ENCODE measurements around the gene XXYLT1. TPM values are rescaled to one million over a fixed set of nuclear protein-coding genes. Genes with fewer than 3 reads are reported as not detected.

XXYLT1 gene
- total RNA-seq, 2 experiments from 2014 or later = 17.2 to 19.6 TPM

- no TSS peak for BruUV-seq (replicated peaks)
- CTCF ChIA-PET (ENCODE audit: unreplicated experiment) = no interaction called here
- no peak overlapping the region for H3K4me3 ChIP-seq (ENCODE audit: low read depth, low read length, poor library complexity, severe bottlenecking)
- H4K20me1 ChIP-seq (ENCODE audit: insufficient read depth, low read length) = no peaks in the 10 kb centered on the region; the same call in 1 of the 2 replicates
- no peaks in the 10 kb centered on the region for H3K4me1 ChIP-seq (ENCODE audit: insufficient read depth, low read length, poor library complexity, severe bottlenecking)
- no peak for DNase-seq (ENCODE audit: low spot score)
- H3K4me2 ChIP-seq (ENCODE audit: low read length) = no peak overlapping the region
- H3K79me2 ChIP-seq (ENCODE audit: insufficient read depth, low read depth, low read length) = no peaks in the 10 kb centered on the region
- POLR2A ChIA-PET = interaction anchor here (0.9 kb wide), 1 partner anchor 20 kb away, joined by 3 read pairs; no protein-coding TSS in a partner anchor
- TF ChIP-seq EZH2phosphoT487 (IDR thresholded peaks at IDR 0.05; ENCODE audit: borderline replicate concordance, low read depth, low read length) = no peak
- TF ChIP-seq, protein P1, sequence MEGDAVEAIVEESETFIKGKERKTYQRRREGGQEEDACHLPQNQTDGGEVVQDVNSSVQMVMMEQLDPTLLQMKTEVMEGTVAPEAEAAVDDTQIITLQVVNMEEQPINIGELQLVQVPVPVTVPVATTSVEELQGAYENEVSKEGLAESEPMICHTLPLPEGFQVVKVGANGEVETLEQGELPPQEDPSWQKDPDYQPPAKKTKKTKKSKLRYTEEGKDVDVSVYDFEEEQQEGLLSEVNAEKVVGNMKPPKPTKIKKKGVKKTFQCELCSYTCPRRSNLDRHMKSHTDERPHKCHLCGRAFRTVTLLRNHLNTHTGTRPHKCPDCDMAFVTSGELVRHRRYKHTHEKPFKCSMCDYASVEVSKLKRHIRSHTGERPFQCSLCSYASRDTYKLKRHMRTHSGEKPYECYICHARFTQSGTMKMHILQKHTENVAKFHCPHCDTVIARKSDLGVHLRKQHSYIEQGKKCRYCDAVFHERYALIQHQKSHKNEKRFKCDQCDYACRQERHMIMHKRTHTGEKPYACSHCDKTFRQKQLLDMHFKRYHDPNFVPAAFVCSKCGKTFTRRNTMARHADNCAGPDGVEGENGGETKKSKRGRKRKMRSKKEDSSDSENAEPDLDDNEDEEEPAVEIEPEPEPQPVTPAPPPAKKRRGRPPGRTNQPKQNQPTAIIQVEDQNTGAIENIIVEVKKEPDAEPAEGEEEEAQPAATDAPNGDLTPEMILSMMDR (conservative IDR thresholded peaks at IDR 0.05; ENCODE audit: low read length) = no peak
- no peak overlapping the region for H2AFZ ChIP-seq (ENCODE audit: low read length)
- intact Hi-C loops (cut with micrococcal nuclease; ENCODE audit: unreplicated experiment) = no loop called here
- H3K36me3 ChIP-seq (ENCODE audit: insufficient read depth, low read length) = no peaks in the 10 kb centered on the region
- H3K9me2 ChIP-seq (ENCODE audit: insufficient read depth, low read length) = no peaks in the 10 kb centered on the region
- no peaks in the 10 kb centered on the region for H3K9me3 ChIP-seq (ENCODE audit: low read length)
- no peak overlapping the region for H3K27ac ChIP-seq (ENCODE audit: low read depth, low read length, poor library complexity, severe bottlenecking)
These were observed 142.5 kb downstream of the XXYLT1 start for GRCh38 chr3:195128255-195129071.

DNA sequence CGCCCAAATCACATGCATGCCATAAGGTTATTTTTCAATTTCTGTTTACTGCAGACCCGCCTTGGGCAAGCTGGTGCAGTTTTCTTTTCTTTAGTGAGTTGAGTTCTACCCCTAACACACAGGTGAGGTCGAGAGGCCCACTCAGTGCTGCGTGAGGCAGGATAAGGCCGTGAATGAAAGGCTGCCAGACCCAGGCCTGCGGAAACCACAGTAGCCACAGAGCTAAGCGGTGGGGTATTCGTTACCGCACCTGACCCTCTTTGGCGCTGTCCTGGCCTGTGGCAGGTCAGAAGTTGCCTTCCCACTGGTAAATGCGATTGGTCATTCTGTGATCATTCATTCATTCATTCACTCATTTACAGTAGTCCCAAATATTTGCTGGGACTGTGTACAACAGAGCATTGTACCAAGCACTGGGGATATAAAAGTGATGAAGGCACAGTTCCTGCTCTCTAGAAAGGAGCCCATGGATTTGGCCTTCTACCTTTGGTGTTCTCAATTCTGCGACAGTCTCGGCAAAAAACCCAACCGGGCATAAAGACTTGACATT, 144.8 kb downstream of the XXYLT1 start:
- intact Hi-C loops (cut with micrococcal nuclease; ENCODE audit: unreplicated experiment) = no loop called here
- POLR2A ChIA-PET = no interaction called here

More for the DNA sequence above, 144.8 kb downstream of the XXYLT1 start:
- CTCF ChIA-PET (ENCODE audit: unreplicated experiment) = interaction anchor here (0.6 kb wide), 1 partner anchor 123 kb away, joined by 3 read pairs; no protein-coding TSS in a partner anchor
- no peak overlapping the region for H3K4me3 ChIP-seq (ENCODE audit: low read depth, low read length, poor library complexity, severe bottlenecking)
- H3K79me2 ChIP-seq (ENCODE audit: insufficient read depth, low read depth, low read length) = no peaks in the 10 kb centered on the region
- H4K20me1 ChIP-seq (ENCODE audit: insufficient read depth, low read length) = no peaks in the 10 kb centered on the region; the same call in 1 of the 2 replicates
- H3K9me2 ChIP-seq (ENCODE audit: insufficient read depth, low read length) = no peaks in the 10 kb centered on the region
- no TSS peak for BruUV-seq (replicated peaks)
- H3K27ac ChIP-seq (ENCODE audit: low read depth, low read length, poor library complexity, severe bottlenecking) = no peak overlapping the region
- H2AFZ ChIP-seq (ENCODE audit: low read length) = no peak overlapping the region
- H3K36me3 ChIP-seq (ENCODE audit: insufficient read depth, low read length) = no peaks in the 10 kb centered on the region
- no peak for TF ChIP-seq EZH2phosphoT487 (IDR thresholded peaks at IDR 0.05; ENCODE audit: borderline replicate concordance, low read depth, low read length)
- TF ChIP-seq, protein P1 (conservative IDR thresholded peaks at IDR 0.05; ENCODE audit: low read length) = no peak
- H3K4me2 ChIP-seq (ENCODE audit: low read length) = no peak overlapping the region
- H3K4me1 ChIP-seq (ENCODE audit: insufficient read depth, low read length, poor library complexity, severe bottlenecking) = no peaks in the 10 kb centered on the region
- no peak for DNase-seq (ENCODE audit: low spot score)
- no peaks in the 10 kb centered on the region for H3K9me3 ChIP-seq (ENCODE audit: low read length)

Data from OCI-LY7 (cell line).